PC-3 (cell line): ENCODE measurements around the gene STARD5. TPM values are rescaled to one million over a fixed set of nuclear protein-coding genes. Genes with fewer than 3 reads are reported as not detected.

Experiments
- ATAC-seq: fragments of 200-7000 bp; cut with Tn5 transposase; 2 replicates; pipeline ENCODE4 v1.9.1; 2020; ENCODE audit warnings: mild to moderate bottlenecking, moderate library complexity
- BruUV-seq: library from RNA; stranded (reverse); fragments of 400-500 nt; replicated peaks from 2 replicates; lab custom pipeline; 2021; lab: Mats Ljungman, UMichigan
- CTCF ChIA-PET: fragments of 300-600 bp; sonication (Branson Sonifier 250); formaldehyde crosslinking; loops from one replicate; lab custom pipeline; 2022; ENCODE audit warnings: antibody characterized with exemption; lab: Charles Lee
- POLR2A ChIA-PET: fragments of 300-600 bp; sonication (Branson Sonifier 250); formaldehyde crosslinking; loops from one replicate; lab custom pipeline; 2022; ENCODE audit warnings: antibody characterized with exemption; ENCODE audit not compliant: unreplicated experiment; lab: Charles Lee
- DNase-seq: peaks from one replicate; pipeline ENCODE4 v3.0.0-alpha.2; 2015
- H2AFZ ChIP-seq: fragments of 300-600 bp; sonication (generic); 2 replicates; pipeline ENCODE4 v1.6.0; 2016; ENCODE audit warnings: antibody characterized with exemption, low read length
- H3F3A ChIP-seq: fragments of 300-600 bp; sonication (generic); one replicate; pipeline ENCODE4 v1.6.0; 2017; ENCODE audit warnings: antibody characterized with exemption, low read length, control low read depth, mild to moderate bottlenecking; ENCODE audit not compliant: unreplicated experiment
- H3K27ac ChIP-seq: fragments of 300-600 bp; sonication (generic); 2 replicates; pipeline ENCODE4 v1.5.1; 2016; ENCODE audit warnings: mild to moderate bottlenecking, low read length
- H3K27me3 ChIP-seq: fragments of 300-600 bp; sonication (generic); 2 replicates; pipeline ENCODE4 v1.6.1; 2016; ENCODE audit warnings: low read length, mixed read lengths
- H3K36me3 ChIP-seq: fragments of 300-600 bp; sonication (generic); 2 replicates; pipeline ENCODE4 v1.6.1; 2016; ENCODE audit warnings: low read depth, mixed run types, low read length, mixed read lengths
- H3K4me1 ChIP-seq: fragments of 300-600 bp; sonication (generic); 2 replicates; pipeline ENCODE4 v1.5.1; 2016; ENCODE audit warnings: low read length; ENCODE audit not compliant: insufficient read depth
- H3K4me2 ChIP-seq: fragments of 300-600 bp; sonication (generic); 2 replicates; pipeline ENCODE4 v1.6.0; 2016; ENCODE audit warnings: low read length
- H3K4me3 ChIP-seq: fragments of 300-600 bp; sonication (generic); 2 replicates; pipeline ENCODE4 v1.5.1; 2016; ENCODE audit warnings: mild to moderate bottlenecking, low read length, mixed read lengths
- H3K79me2 ChIP-seq: fragments of 300-600 bp; sonication (generic); 2 replicates; pipeline ENCODE4 v1.6.1; 2017; ENCODE audit warnings: low read length, mixed read lengths
- H3K9ac ChIP-seq: fragments of 300-600 bp; sonication (generic); 2 replicates; pipeline ENCODE4 v1.6.0; 2016; ENCODE audit warnings: mild to moderate bottlenecking, low read length
- H3K9me2 ChIP-seq: fragments of 300-600 bp; sonication (generic); replicated peaks from 2 replicates; pipeline ENCODE4 v1.6.1; 2016; ENCODE audit warnings: mixed run types, low read length, mixed read lengths
- H3K9me3 ChIP-seq: fragments of 300-600 bp; sonication (generic); 2 replicates; pipeline ENCODE4 v1.6.1; 2016; ENCODE audit warnings: low read length, mixed read lengths
- H4K20me1 ChIP-seq: fragments of 300-600 bp; sonication (generic); 2 replicates; pipeline ENCODE4 v1.6.1; 2016; ENCODE audit warnings: low read length, mixed read lengths
- EZH2 ChIP-seq: fragments of 300-600 bp; sonication (generic); IDR thresholded peaks from one replicate; pipeline ENCODE4 v1.6.1; 2017; ENCODE audit warnings: antibody characterized with exemption, mild to moderate bottlenecking, low read length; ENCODE audit not compliant: unreplicated experiment
- EZH2phosphoT487 ChIP-seq: fragments of 300-600 bp; sonication (generic); IDR thresholded peaks from 2 replicates; pipeline ENCODE4 v1.6.1; 2018; ENCODE audit warnings: mild to moderate bottlenecking, antibody characterized with exemption, low read length, borderline replicate concordance
- intact Hi-C: fragments of 100-400 bp; cut with micrococcal nuclease; formaldehyde crosslinking; loops from 2 replicates; pipeline ENCODE4 v1.9.0; 2023
- total RNA-seq: library from RNA; depleted of rRNA; stranded (reverse); fragments of >200 nt; gene quantifications from 2 replicates; pipeline ENCODE4 v1.2.3, GENCODE V29; 2014
- TF ChIP-seq, protein P1 (sequence below): fragments of 300-600 bp; sonication (generic); conservative IDR thresholded peaks from 2 replicates; pipeline ENCODE4 v1.5.1; 2017; ENCODE audit warnings: antibody characterized with exemption, low read depth, mild to moderate bottlenecking, low read length

Gene STARD5
- total RNA-seq, 1 experiment from 2014 or later = 5.9 TPM

GRCh38 chr15:81329446-81329845 is 5.5 kb upstream of the STARD5 start:
- no peak overlapping the region for H3K9ac ChIP-seq
- POLR2A ChIA-PET = no interaction called here

DNA sequence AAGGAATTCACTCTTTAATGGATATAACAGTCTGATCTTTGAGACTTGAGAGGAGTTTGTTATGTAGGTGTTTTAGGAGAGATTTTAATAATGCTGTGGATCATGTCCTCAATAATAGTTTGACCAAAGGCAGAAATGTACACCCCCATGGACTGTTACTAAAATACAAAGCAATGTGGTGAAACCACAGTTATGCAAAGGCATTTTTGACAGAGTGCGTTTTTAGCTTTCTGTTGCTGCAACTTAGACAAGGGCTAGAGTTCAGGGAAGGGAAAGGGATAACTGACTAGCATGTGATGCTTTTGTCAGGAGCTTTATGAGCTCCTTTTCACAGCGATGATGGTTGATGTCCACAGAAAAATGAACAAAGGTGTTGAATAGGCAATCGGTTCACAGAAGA is 3.6 kb upstream of the STARD5 start:
- Histone ChIP-seq H4K20me1 (no peaks in the 10 kb centered on the region), H3F3A (no peaks in the 10 kb centered on the region), H3K27ac (no peak overlapping the region), H3K9ac (no peak overlapping the region), H3K9me3 (no peaks in the 10 kb centered on the region), H3K9me2 (no peaks in the 10 kb centered on the region), H3K4me2 (no peak overlapping the region), H3K79me2 (no peaks in the 10 kb centered on the region), H2AFZ (no peak overlapping the region), H3K4me3 (no peak overlapping the region), H3K36me3 (no peaks in the 10 kb centered on the region), H3K27me3 (no peaks in the 10 kb centered on the region), H3K4me1 (peaks cover 7% of the 10 kb centered on the region; the same call in 1 of the 2 replicates)
- ChIA-PET CTCF (no interaction called here), POLR2A (no interaction called here)
- intact Hi-C loops = no loop called here
- ATAC-seq (no peak), DNase-seq (no peak)
- TF ChIP-seq, protein P1, sequence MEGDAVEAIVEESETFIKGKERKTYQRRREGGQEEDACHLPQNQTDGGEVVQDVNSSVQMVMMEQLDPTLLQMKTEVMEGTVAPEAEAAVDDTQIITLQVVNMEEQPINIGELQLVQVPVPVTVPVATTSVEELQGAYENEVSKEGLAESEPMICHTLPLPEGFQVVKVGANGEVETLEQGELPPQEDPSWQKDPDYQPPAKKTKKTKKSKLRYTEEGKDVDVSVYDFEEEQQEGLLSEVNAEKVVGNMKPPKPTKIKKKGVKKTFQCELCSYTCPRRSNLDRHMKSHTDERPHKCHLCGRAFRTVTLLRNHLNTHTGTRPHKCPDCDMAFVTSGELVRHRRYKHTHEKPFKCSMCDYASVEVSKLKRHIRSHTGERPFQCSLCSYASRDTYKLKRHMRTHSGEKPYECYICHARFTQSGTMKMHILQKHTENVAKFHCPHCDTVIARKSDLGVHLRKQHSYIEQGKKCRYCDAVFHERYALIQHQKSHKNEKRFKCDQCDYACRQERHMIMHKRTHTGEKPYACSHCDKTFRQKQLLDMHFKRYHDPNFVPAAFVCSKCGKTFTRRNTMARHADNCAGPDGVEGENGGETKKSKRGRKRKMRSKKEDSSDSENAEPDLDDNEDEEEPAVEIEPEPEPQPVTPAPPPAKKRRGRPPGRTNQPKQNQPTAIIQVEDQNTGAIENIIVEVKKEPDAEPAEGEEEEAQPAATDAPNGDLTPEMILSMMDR = no peak
- no peak for TF ChIP-seq EZH2
- no peak for TF ChIP-seq EZH2phosphoT487
- BruUV-seq = no TSS peak

More at GRCh38 chr15:81329446-81329845, 5.5 kb upstream of the STARD5 start:
- H3K4me1 ChIP-seq = no peaks in the 10 kb centered on the region
- intact Hi-C loops = no loop called here
- no peaks in the 10 kb centered on the region for H3F3A ChIP-seq
- CTCF ChIA-PET = no interaction called here
- TF ChIP-seq, protein P1 = no peak
- TF ChIP-seq EZH2 (no peak), EZH2phosphoT487 (no peak)
- H3K27ac ChIP-seq = no peak overlapping the region
- H3K4me3 ChIP-seq = no peak overlapping the region
- BruUV-seq = no TSS peak
- H3K9me3 ChIP-seq = no peaks in the 10 kb centered on the region
- no peak for ATAC-seq
- H4K20me1 ChIP-seq = no peaks in the 10 kb centered on the region
- no peaks in the 10 kb centered on the region for H3K27me3 ChIP-seq
- no peak for DNase-seq
- no peaks in the 10 kb centered on the region for H3K36me3 ChIP-seq
- H2AFZ ChIP-seq = no peak overlapping the region
- no peaks in the 10 kb centered on the region for H3K79me2 ChIP-seq
- H3K9me2 ChIP-seq = no peaks in the 10 kb centered on the region
- no peak overlapping the region for H3K4me2 ChIP-seq

DNA sequence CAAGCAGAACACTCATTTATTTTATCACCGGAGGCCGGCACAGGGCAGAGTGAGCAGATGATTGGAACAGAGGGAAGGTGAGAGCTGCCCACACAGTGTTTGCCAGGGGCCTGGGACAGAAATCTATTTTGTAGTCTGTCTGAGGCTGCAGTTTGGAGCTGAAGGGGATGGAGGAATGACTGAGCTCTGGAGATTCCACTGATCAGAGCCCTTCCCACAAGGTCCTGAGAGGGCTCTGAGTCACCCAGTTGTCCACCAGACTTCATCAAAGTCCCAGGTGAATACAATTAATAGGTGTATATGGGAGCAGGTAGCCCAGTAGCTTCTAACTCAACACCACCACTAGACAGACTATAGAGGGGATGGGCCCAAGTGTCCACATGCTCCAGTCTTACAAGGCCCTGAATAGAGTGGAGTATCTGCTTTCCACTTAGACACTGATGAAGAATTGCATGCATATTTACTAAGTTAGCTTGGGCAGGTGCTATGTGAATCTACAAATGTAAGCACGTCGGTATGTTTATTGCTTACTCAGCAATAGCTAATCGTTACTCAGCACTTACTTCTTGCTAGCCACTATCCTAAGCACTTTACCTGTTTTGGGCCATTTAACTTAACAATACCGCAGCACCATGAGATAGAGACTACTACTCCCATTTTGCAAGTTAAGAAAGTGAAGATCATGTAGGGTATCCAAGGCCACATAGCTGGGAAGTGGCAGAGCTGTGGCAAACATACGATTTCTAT is 2.7 kb upstream of the STARD5 start:
- Histone ChIP-seq H3K9ac (no peak overlapping the region), H3K9me3 (no peaks in the 10 kb centered on the region), H3F3A (no peaks in the 10 kb centered on the region), H4K20me1 (no peaks in the 10 kb centered on the region), H3K4me2 (no peak overlapping the region), H3K4me3 (no peak overlapping the region), H3K9me2 (no peaks in the 10 kb centered on the region), H2AFZ (no peak overlapping the region), H3K36me3 (no peaks in the 10 kb centered on the region), H3K4me1 (peaks cover 7% of the 10 kb centered on the region; the same call in 1 of the 2 replicates), H3K27ac (no peak overlapping the region), H3K27me3 (no peaks in the 10 kb centered on the region), H3K79me2 (no peaks in the 10 kb centered on the region)
- ChIA-PET POLR2A (interaction anchor here (0.6 kb wide), 1 partner anchor 34 kb away, joined by 3 read pairs; no protein-coding TSS in a partner anchor), CTCF (no interaction called here)
- intact Hi-C loops = no loop called here
- no TSS peak for BruUV-seq
- TF ChIP-seq EZH2phosphoT487 (no peak), EZH2 (no peak)
- TF ChIP-seq, protein P1 = no peak
- ATAC-seq (no peak), DNase-seq (no peak)
